IgD-negative memory B cell (primary cell): ENCODE measurements around the gene CHRNE. TPM values are rescaled to one million over a fixed set of nuclear protein-coding genes. Genes with fewer than 3 reads are reported as not detected.
A peak's percentile ranks its signal among the peaks of the same experiment; 100 is the strongest.

Experiments used
- H3K27ac Mint-ChIP-seq, 3 donors: one replicate each; pipeline ENCODE4 v1.8.0; 2020 to 2022; ENCODE audit warnings: mild to moderate bottlenecking in 3 of 3, mixed read lengths in 3 of 3, moderate library complexity in 1 of 3
- H3K27me3 Mint-ChIP-seq: one replicate; pipeline ENCODE4 v1.8.0; 2021; ENCODE audit warnings: mixed read lengths
- H3K36me3 Mint-ChIP-seq: one replicate; pipeline ENCODE4 v1.8.0; 2020; ENCODE audit warnings: mild to moderate bottlenecking, mixed read lengths
- H3K4me1 Mint-ChIP-seq, 3 donors: one replicate each; pipeline ENCODE4 v1.8.0; 2020 to 2022; ENCODE audit warnings: mixed read lengths in 3 of 3, mild to moderate bottlenecking in 1 of 3
- H3K4me3 Mint-ChIP-seq, 4 donors: one replicate each; pipeline ENCODE4 v1.8.0; 2020 to 2022; ENCODE audit warnings: mild to moderate bottlenecking in 4 of 4, mixed read lengths in 4 of 4, moderate library complexity in 3 of 4
- H3K9me3 Mint-ChIP-seq, 3 donors: one replicate each; pipeline ENCODE4 v1.8.0; 2020 to 2021; ENCODE audit warnings: mixed read lengths in 3 of 3, mild to moderate bottlenecking in 1 of 3
- polyA plus RNA-seq: library from polyadenylated mRNA; unstranded; fragments of 300-500 nt; fragmentation: Illumina TruSeq; gene quantifications from one replicate; pipeline ENCODE4 v1.2.3, GENCODE V29; 2021

CHRNE gene
- polyA plus RNA-seq, result 0.89 TPM

- Mint-ChIP-seq H3K27ac (peak within 1 kb of the TSS; percentile 71 to 91 (median 82)), H3K9me3 (no peaks in the 10 kb centered on the region), H3K4me3 (peak within 1 kb of the TSS; percentile 62 to 97 (median 90)), H3K4me1 (peaks cover 17 to 21% (median 21%) of the 10 kb centered on the region in 3 donors), H3K27me3 (no peaks in the 10 kb centered on the region), H3K36me3 (peaks cover 3% of the 10 kb centered on the region)
Measured at GRCh38 chr17:4903051-4903818, at the start of gene CHRNE. CHRNE (minus strand) TSS chr17:4903098; CDS start chr17:4903063, 35 bp downstream.

GRCh38 chr17:4951486-4951885 is 48.6 kb upstream of the CHRNE start:
- no peaks in the 10 kb centered on the region for H3K27me3 Mint-ChIP-seq
- H3K27ac Mint-ChIP-seq, result peak overlapping the region in 2 of 3 donors; percentile 33 to 92
- peak overlapping the region in 3 of 4 donors; percentile 54 to 86 (median 60) for H3K4me3 Mint-ChIP-seq
- no peaks in the 10 kb centered on the region for H3K9me3 Mint-ChIP-seq
- H3K4me1 Mint-ChIP-seq, result peaks cover 4 to 7% (median 6%) of the 10 kb centered on the region in 3 donors
- H3K36me3 Mint-ChIP-seq, result no peaks in the 10 kb centered on the region

DNA sequence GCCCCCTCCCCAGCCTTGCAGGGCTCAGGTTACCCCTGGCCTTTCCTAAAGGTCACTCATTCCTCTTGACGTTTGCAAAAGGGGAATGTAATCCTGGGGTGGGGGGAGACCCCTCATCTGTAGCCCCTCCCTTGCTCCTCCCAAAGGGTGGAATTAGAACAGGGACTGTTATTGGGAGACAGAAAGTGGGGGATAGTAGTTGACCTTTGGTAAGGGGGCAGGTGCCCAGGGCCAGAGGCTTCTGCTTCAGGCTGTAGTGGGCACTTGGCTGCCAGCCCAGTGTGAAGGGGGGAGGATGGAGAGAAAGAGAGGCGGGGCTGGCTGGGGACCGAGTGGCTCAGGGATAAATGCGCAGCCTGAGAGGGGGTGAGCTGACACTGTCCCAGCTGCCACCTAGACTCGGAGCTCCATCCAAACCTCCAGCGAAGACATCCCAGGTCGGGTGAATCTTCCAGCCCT is 47.9 kb upstream of the CHRNE start, which contains the start of gene ENO3:
Gene ENO3 (plus strand): TSS at position 374 of the 459 bp plus-strand sequence. CDS start 711 bp downstream, outside the sequence.
- peak within 1 kb of the TSS; percentile 90 to 92 (median 91) for H3K27ac Mint-ChIP-seq
- H3K27me3 Mint-ChIP-seq, result no peaks in the 10 kb centered on the region
- H3K36me3 Mint-ChIP-seq, result peaks cover 3% of the 10 kb centered on the region
- H3K9me3 Mint-ChIP-seq, result no peaks in the 10 kb centered on the region
- H3K4me3 Mint-ChIP-seq, result peak within 1 kb of the TSS; percentile 82 to 93 (median 88)
- peaks cover 8 to 13% (median 12%) of the 10 kb centered on the region in 3 donors for H3K4me1 Mint-ChIP-seq

DNA sequence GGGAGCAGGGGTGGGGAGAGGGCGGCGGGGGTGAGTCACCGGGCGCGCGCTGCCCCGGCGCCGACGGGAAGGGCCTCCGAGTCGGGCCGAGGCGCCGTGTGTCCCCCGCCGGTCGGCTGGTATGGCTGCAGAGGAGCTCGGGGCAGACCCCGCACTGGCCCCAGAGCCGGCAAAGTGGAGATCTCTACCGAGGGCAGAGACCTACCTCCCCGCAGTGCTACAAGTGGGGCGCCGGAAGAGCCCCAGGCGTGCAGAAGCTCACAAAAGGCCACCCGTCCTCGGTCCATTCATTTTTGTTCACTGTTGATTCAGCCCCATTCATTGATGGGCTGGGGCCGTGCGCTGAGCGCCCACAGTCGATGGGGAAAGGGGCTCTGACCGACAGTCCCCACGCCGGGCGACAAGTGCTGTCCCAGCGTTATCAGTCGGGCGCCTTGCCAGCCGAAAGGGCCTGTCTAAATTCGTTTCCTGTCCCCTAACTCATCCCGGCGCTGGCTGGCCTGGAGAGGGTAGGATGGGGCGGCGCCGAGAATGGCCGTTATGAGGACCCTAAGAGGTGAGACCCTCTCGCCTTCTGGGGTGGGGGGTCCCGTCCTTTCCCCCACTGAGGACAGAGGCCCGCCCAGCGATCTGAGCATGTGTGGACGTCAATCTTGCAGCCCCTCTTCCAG is 47.3 kb upstream of the CHRNE start:
- H3K4me1 Mint-ChIP-seq, result peaks cover 13 to 18% (median 16%) of the 10 kb centered on the region in 3 donors
- no peaks in the 10 kb centered on the region for H3K27me3 Mint-ChIP-seq
- no peaks in the 10 kb centered on the region for H3K9me3 Mint-ChIP-seq
- peak overlapping the region; percentile 82 to 93 (median 88) for H3K4me3 Mint-ChIP-seq
- peak overlapping the region; percentile 90 to 92 (median 91) for H3K27ac Mint-ChIP-seq
- peaks cover 3% of the 10 kb centered on the region for H3K36me3 Mint-ChIP-seq

DNA sequence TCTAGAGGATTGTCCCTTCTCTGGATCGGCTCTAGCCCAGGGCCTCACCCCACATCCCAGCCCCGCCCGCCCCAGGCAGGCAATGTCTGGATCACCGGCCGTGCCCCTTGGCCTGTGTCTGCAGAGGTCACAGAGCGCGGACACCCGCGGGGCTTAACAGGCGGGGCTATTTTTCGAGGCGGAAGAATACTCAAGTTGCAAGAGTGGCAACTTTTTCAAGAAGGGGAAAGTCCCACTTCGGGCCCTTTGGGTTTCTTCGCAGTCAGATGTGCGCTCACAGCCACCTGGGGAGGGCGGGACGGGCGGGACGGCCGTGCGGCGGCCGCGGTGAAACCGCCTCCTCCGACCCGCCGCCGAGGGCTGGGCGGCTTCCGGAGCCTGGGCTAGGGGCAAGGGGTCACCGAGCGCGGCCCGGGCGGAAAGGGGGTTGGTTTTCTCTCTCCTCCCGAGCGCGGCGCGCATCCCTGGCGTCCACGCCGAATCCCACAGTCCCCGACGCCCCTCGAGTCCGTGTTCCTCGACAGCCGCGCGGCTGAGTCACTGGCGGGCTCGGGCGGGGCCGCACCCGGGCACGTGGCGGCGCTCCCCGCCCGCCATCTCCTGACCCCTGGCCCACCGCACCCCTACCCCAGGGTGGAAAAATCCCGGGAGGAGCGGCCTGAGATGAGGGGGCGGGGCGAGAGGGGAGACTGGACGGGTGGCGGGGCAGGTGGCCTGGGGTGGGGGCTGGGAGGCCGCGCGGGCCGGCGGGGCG is 46.6 kb upstream of the CHRNE start:
- Mint-ChIP-seq H3K36me3 (peaks cover 3% of the 10 kb centered on the region), H3K9me3 (no peaks in the 10 kb centered on the region), H3K27ac (peak overlapping the region; percentile 69 to 97 (median 95)), H3K27me3 (no peaks in the 10 kb centered on the region), H3K4me1 (peaks cover 18 to 24% (median 22%) of the 10 kb centered on the region in 3 donors), H3K4me3 (peak overlapping the region; percentile 91 to 98 (median 96))

GRCh38 chr17:4948931-4949320 is 46.0 kb upstream of the CHRNE start:
- H3K4me1 Mint-ChIP-seq, result peaks cover 23 to 29% (median 28%) of the 10 kb centered on the region in 3 donors
- H3K27ac Mint-ChIP-seq, result peak overlapping the region; percentile 95 to 99 (median 97)
- H3K4me3 Mint-ChIP-seq, result peak overlapping the region; percentile 91 to 98 (median 96)
- H3K36me3 Mint-ChIP-seq, result peaks cover 3% of the 10 kb centered on the region
- H3K27me3 Mint-ChIP-seq, result no peaks in the 10 kb centered on the region
- H3K9me3 Mint-ChIP-seq, result no peaks in the 10 kb centered on the region

- H3K9me3 Mint-ChIP-seq, result no peaks in the 10 kb centered on the region
Measured at GRCh38 chr17:4948166-4948930, 45.5 kb upstream of the CHRNE start, which contains the start of gene PFN1. PFN1 (minus strand) TSS chr17:4948530; CDS start chr17:4948394, 136 bp downstream.

DNA sequence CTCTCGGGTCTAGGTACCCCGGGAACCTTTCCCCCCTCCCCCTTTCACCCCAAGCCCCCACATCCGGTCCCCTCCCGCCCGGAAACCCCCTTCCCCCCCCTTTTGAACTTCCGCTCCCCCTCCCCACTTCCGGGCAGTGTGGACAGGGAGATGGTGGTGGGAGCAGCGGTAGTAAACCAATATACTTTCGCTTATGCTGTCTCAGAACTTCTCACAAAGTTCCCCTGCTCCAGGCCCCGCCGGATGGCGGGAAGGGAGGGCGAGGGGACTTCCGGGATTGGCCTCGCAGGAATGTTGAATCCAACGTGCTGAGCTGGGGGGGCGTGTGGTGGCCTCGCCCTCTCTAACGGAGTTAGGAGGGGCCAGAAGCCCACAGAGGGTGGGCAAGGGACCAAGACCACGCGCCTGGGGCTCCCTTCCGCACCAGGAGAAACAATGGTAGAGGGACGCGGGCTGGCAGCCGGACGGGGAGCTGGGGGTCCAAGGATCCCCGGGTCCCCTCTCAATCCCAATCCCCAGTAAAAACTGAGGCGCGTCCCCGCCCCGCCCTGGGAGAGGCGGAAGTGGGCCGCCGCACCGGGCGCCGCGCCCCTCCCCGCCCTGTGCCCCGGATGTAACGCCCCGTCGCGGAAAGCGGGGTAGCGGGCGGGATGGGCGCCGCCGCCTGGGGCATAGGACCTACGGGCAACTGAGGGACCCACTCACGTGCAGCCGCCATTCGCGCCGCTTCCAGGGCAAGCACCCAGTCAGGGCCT is 44.7 kb upstream of the CHRNE start:
- H3K9me3 Mint-ChIP-seq, result no peaks in the 10 kb centered on the region
- peaks cover 25 to 37% (median 32%) of the 10 kb centered on the region in 3 donors for H3K4me1 Mint-ChIP-seq
- H3K27me3 Mint-ChIP-seq, result no peaks in the 10 kb centered on the region
- H3K27ac Mint-ChIP-seq, result peak overlapping the region; percentile 93 to 97 (median 96)
- peak overlapping the region; percentile 91 to 99 (median 96) for H3K4me3 Mint-ChIP-seq
- peaks cover 3% of the 10 kb centered on the region for H3K36me3 Mint-ChIP-seq

More at GRCh38 chr17:4948166-4948930, 45.5 kb upstream of the CHRNE start, which contains the start of gene PFN1:
- H3K27me3 Mint-ChIP-seq, result no peaks in the 10 kb centered on the region
- peaks cover 25 to 30% (median 30%) of the 10 kb centered on the region in 3 donors for H3K4me1 Mint-ChIP-seq
- peak within 1 kb of the TSS; percentile 95 to 99 (median 97) for H3K27ac Mint-ChIP-seq
- peaks cover 3% of the 10 kb centered on the region for H3K36me3 Mint-ChIP-seq
- peak within 1 kb of the TSS; percentile 91 to 99 (median 96) for H3K4me3 Mint-ChIP-seq

GRCh38 chr17:4947010-4947410 is 44.1 kb upstream of the CHRNE start:
- Mint-ChIP-seq H3K4me3 (peak overlapping the region; percentile 91 to 99 (median 96)), H3K36me3 (peaks cover 3% of the 10 kb centered on the region), H3K27ac (peak overlapping the region; percentile 90 to 97 (median 93)), H3K27me3 (no peaks in the 10 kb centered on the region), H3K9me3 (no peaks in the 10 kb centered on the region), H3K4me1 (peaks cover 26 to 43% (median 32%) of the 10 kb centered on the region in 3 donors)

DNA sequence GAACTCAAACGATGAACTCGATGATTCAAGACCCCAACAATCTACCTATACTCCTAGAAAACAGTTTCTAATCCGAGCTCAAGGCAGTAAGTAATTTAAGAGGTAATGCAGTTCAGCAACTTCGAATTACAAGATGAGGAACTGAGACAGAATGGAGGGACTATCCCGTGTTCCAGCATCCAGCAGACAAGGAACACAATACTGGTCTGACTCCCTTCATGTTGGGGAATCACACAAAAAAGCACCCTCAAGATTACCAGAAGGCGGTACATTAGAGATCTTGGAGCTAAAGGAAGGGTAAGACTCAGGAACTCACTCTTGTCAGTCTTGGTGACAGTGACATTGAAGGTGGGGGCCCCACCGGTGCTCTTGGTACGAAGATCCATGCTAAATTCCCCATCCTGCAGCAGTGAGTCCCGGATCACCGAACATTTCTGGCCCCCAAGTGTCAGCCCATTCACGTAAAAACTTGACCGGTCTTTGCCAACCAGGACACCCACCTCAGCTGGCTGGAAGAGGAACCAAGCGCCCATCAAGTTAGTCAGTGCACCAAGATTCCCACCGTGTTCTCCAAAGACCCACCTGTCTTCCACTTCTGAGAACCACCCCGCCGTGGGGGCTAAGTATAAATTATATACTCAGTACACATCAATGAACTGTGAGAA is 43.5 kb upstream of the CHRNE start:
- peaks cover 32 to 49% (median 37%) of the 10 kb centered on the region in 3 donors for H3K4me1 Mint-ChIP-seq
- peak overlapping the region; percentile 90 to 97 (median 93) for H3K27ac Mint-ChIP-seq
- H3K27me3 Mint-ChIP-seq, result no peaks in the 10 kb centered on the region
- peak overlapping the region; percentile 91 to 99 (median 96) for H3K4me3 Mint-ChIP-seq
- no peaks in the 10 kb centered on the region for H3K9me3 Mint-ChIP-seq
- H3K36me3 Mint-ChIP-seq, result peaks cover 5% of the 10 kb centered on the region

- Mint-ChIP-seq H3K9me3 (no peaks in the 10 kb centered on the region), H3K27ac (peak overlapping the region; percentile 90 to 97 (median 93)), H3K27me3 (no peaks in the 10 kb centered on the region), H3K4me1 (peaks cover 37 to 53% (median 41%) of the 10 kb centered on the region in 3 donors), H3K36me3 (peaks cover 5% of the 10 kb centered on the region), H3K4me3 (peak overlapping the region; percentile 91 to 99 (median 96))
Measured at GRCh38 chr17:4945944-4946280, 43.0 kb upstream of the CHRNE start.

DNA sequence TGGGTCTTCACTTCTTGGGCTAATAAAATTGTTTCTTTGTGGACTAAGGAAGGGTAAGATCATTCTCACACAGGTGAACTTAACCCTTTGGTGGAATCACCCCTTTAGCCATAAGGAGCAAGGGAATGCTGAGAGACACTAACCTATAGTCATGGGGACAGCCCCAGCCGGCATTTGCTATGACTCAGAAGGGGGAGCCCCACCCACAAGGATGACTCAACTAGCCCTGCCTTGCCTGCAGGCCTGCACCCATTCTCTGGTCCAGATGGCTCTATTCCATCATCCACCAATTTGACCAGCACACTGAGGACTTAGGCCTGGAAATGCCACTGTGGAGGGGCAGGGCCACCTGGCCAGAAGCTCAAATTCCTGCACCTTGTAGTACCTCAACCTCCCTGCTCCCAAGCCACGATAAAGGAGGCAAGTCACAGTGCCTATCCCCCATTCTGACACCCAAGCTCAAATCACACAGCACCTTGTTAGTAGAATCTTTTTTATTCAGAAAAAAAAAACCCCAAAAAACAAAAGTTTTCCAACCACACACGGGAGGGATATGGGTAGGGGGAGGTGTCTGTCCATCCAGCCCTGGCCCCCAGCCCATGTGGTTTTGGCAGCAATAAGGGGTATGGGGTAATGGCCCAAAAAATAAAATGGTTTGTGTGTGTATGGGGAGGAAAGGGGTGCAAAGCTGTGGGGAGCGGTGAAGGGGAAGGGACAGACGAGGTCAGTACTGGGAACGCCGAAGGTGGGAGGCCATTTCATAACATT is 42.5 kb upstream of the CHRNE start:
- Mint-ChIP-seq H3K4me1 (peaks cover 37 to 53% (median 39%) of the 10 kb centered on the region in 3 donors), H3K4me3 (peak overlapping the region; percentile 79 to 97 (median 94)), H3K27ac (peak overlapping the region; percentile 90 to 97 (median 94)), H3K27me3 (no peaks in the 10 kb centered on the region), H3K9me3 (no peaks in the 10 kb centered on the region), H3K36me3 (peaks cover 5% of the 10 kb centered on the region)
